ENCODE measurements around the gene TSLP. TPM values are rescaled to one million over a fixed set of nuclear protein-coding genes. Genes with fewer than 3 reads are reported as not detected.

TSLP gene
- total and polyA plus RNA-seq, 2 of the 4 experiments (the other 2 are of a cell fraction) = 0.54 to 1.6 TPM

GRCh38 chr5:111070272-111071134 lies 1.0 kb upstream of the TSLP start (continued):
- TF ChIP-seq FOS (IDR thresholded peaks at IDR 0.05; ENCODE audit: low read depth, low read length) (no peak), MAFK (IDR thresholded peaks at IDR 0.05; ENCODE audit: low read depth, low read length) (no peak), CHD1 (IDR thresholded peaks at IDR 0.05; ENCODE audit: low read depth, low read length) (no peak)

GRCh38 chr5:111072949-111073682 lies 1.6 kb downstream of the TSLP start:
- H3K4ac ChIP-seq (ENCODE audit: low read depth, low read length) = peak overlapping the region; percentile 75
- peak overlapping the region; percentile 91 for H3K14ac ChIP-seq (replicated peaks; ENCODE audit: low read depth, low read length)
- 2% methylated on average over 9 of the region's 44 CpGs; no CpG with 5 or more reads in 1 of the 2 experiments for WGBS, 2 experiments (ENCODE audit: extremely low coverage in 2 of 2, insufficient read length in 1 of 2)
- peaks cover 12% of the 10 kb centered on the region for H3K4me1 ChIP-seq (ENCODE audit: control insufficient read depth, insufficient read depth, low read length)
- POLR2A ChIA-PET (ENCODE audit: unreplicated experiment) = no interaction called here
- peak overlapping the region; percentile 74 for H3K23ac ChIP-seq (ENCODE audit: low read depth, low read length)
- peak overlapping the region; percentile 72 for H4K91ac ChIP-seq (ENCODE audit: insufficient read depth, low read depth, low read length)
- H3K27ac ChIP-seq (ENCODE audit: insufficient read depth, low read length) = peak overlapping the region; percentile 21
- TF ChIP-seq MXI1 (IDR thresholded peaks at IDR 0.05; ENCODE audit: borderline replicate concordance, low read depth, low read length) = no peak
- no peak for TF ChIP-seq NFE2L2 (IDR thresholded peaks at IDR 0.05; ENCODE audit: low read depth, low read length)
- peak; percentile 16; the same call in 1 of the 2 replicates for TF ChIP-seq RAD21 (IDR thresholded peaks at IDR 0.05; ENCODE audit: low read length)
- H3K18ac ChIP-seq (ENCODE audit: low read depth, low read length) = peak overlapping the region; percentile 13
- CTCF ChIA-PET = no interaction called here
- peak overlapping the region; percentile 3 to 6; a peak in 2 of 4 replicates for H4K8ac ChIP-seq (ENCODE audit: low read depth in 2 of 2, low read length in 2 of 2)
- no peaks in the 10 kb centered on the region for H4K20me1 ChIP-seq (ENCODE audit: insufficient read depth, low read length)
- intact Hi-C loops (cut with micrococcal nuclease) = loop anchor here (1.0 to 5.0 kb wide), 4 partner anchors 156 to 316 kb away; no protein-coding TSS in a partner anchor
- H3K9me1 ChIP-seq (ENCODE audit: insufficient read depth, low read length) = peaks cover 5% of the 10 kb centered on the region; the same call in 1 of the 2 replicates
- H3K4me3 ChIP-seq (ENCODE audit: insufficient read depth, low read depth, low read length) = peak overlapping the region; percentile 53
- no peaks in the 10 kb centered on the region for H3K9me3 ChIP-seq (ENCODE audit: control insufficient read depth, insufficient read depth, low read length)
- peaks cover 4% of the 10 kb centered on the region in 2 experiments; a peak in 1 of 4 replicates for H3K79me1 ChIP-seq (ENCODE audit: low read depth in 1 of 2, low read length in 2 of 2)
- dilution Hi-C loops (cut with HindIII; ENCODE audit: low sequenced_read_pairs, unreplicated experiment) = no loop called here
- H3K36me3 ChIP-seq (ENCODE audit: control insufficient read depth, insufficient read depth, low read length) = no peaks in the 10 kb centered on the region
- H2AK9ac ChIP-seq (replicated peaks; ENCODE audit: low read depth, low read length, poor library complexity) = peak overlapping the region; percentile 33
- peak; percentile 28 for DNase-seq
- H4K5ac ChIP-seq (ENCODE audit: low read depth, low read length) = peak overlapping the region; percentile 53
- peak; percentile 81 for ATAC-seq (ENCODE audit: low read depth)
- H2BK15ac ChIP-seq (ENCODE audit: low read depth, low read length) = peak overlapping the region; percentile 46; the same call in 2 of the 3 replicates
- H2BK20ac ChIP-seq (ENCODE audit: low read depth, low read length) = peak overlapping the region; percentile 28
- peak overlapping the region; percentile 56 for H2BK120ac ChIP-seq (ENCODE audit: low read depth, low read length)
- no peak overlapping the region for H2AK5ac ChIP-seq (ENCODE audit: low read depth, low read length)
- H2BK5ac ChIP-seq (ENCODE audit: low read depth, low read length, poor library complexity, severe bottlenecking) = no peak overlapping the region
- H3K56ac ChIP-seq (ENCODE audit: extremely low read depth, insufficient read depth, low read length) = peak overlapping the region; percentile 59; the same call in 1 of the 2 replicates
- H3K4me2 ChIP-seq (ENCODE audit: low read depth, low read length) = peak overlapping the region; percentile 89
- peak overlapping the region; percentile 89 for H2AFZ ChIP-seq (replicated peaks; ENCODE audit: low read length, poor library complexity)
- in situ Hi-C loops (cut with MboI; ENCODE audit: low sequenced_read_pairs) = no loop called here
- BruUV-seq (replicated peaks) = no TSS peak
- no peaks in the 10 kb centered on the region for H3K27me3 ChIP-seq (ENCODE audit: control insufficient read depth, insufficient read depth, low read length)
- H3K9ac ChIP-seq (ENCODE audit: low read depth, low read length) = peak overlapping the region; percentile 59
